Stimulated activated CD4-positive, alpha-beta T cell treated with anti-CD3 and anti-CD28 coated beads, Interleukin-15, amount 100 ng/mL, for 1 hour (primary cell): ENCODE measurements around the gene ACBD3.

Experiments used
- DNase-seq, 2 donors: peaks; one replicate each; pipeline ENCODE4 v3.0.0-alpha.2; 2020; ENCODE audit warnings: low read depth in 1 of 2, low spot score in 1 of 2

Gene ACBD3

GRCh38 chr1:226135059-226135651, 51.4 kb downstream of the ACBD3 start:
- DNase-seq = no peak

- DNase-seq = no peak
These were observed 52.1 kb downstream of the ACBD3 start for GRCh38 chr1:226134170-226135058.

GRCh38 chr1:226133504-226134123, 52.9 kb downstream of the ACBD3 start:
- DNase-seq = no peak

GRCh38 chr1:226132728-226133503, 53.6 kb downstream of the ACBD3 start:
- DNase-seq = no peak

- DNase-seq = no peak
These were observed 54.9 kb downstream of the ACBD3 start for GRCh38 chr1:226131639-226132038.

GRCh38 chr1:226129230-226129629, 57.3 kb downstream of the ACBD3 start:
- no peak for DNase-seq

- no peak for DNase-seq
These were observed 58.0 kb downstream of the ACBD3 start for GRCh38 chr1:226128487-226129075.

GRCh38 chr1:226126824-226127569, 59.5 kb downstream of the ACBD3 start:
- no peak for DNase-seq

GRCh38 chr1:226125831-226126230, 60.7 kb downstream of the ACBD3 start:
- DNase-seq = no peak

- peak; percentile 76 to 82 for DNase-seq
These were observed 61.4 kb downstream of the ACBD3 start for GRCh38 chr1:226125097-226125630.

GRCh38 chr1:226123591-226124471, 62.7 kb downstream of the ACBD3 start:
- DNase-seq = no peak

GRCh38 chr1:226123212-226123560, 63.4 kb downstream of the ACBD3 start:
- no peak for DNase-seq

GRCh38 chr1:226121587-226122400, 64.7 kb downstream of the ACBD3 start:
- peak; percentile 51 to 64 for DNase-seq

- no peak for DNase-seq
These were observed 65.4 kb downstream of the ACBD3 start for GRCh38 chr1:226121049-226121586.

GRCh38 chr1:226120398-226120797, 66.1 kb downstream of the ACBD3 start:
- DNase-seq = no peak

GRCh38 chr1:226119169-226119568, 67.4 kb downstream of the ACBD3 start:
- DNase-seq = no peak

GRCh38 chr1:226118357-226118756, 68.2 kb downstream of the ACBD3 start:
- no peak for DNase-seq

- no peak for DNase-seq
These were observed 69.2 kb downstream of the ACBD3 start for GRCh38 chr1:226117330-226117729.
